Measurements from ENCODE around the gene RAB34. TPM values are rescaled to one million over a fixed set of nuclear protein-coding genes. Genes with fewer than 3 reads are reported as not detected.
A peak's percentile ranks its signal among the peaks of the same experiment; 100 is the strongest.

The RAB34 gene, protein sequence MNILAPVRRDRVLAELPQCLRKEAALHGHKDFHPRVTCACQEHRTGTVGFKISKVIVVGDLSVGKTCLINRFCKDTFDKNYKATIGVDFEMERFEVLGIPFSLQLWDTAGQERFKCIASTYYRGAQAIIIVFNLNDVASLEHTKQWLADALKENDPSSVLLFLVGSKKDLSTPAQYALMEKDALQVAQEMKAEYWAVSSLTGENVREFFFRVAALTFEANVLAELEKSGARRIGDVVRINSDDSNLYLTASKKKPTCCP
- 172 TPM for total RNA-seq

GRCh38 chr17:28717578-28718332 lies at the start of gene RAB34:
TSS of gene RAB34 (minus strand) at chr17:28717868. CDS start at chr17:28717266, 602 bp downstream.
- TF ChIP-seq, protein P1, sequence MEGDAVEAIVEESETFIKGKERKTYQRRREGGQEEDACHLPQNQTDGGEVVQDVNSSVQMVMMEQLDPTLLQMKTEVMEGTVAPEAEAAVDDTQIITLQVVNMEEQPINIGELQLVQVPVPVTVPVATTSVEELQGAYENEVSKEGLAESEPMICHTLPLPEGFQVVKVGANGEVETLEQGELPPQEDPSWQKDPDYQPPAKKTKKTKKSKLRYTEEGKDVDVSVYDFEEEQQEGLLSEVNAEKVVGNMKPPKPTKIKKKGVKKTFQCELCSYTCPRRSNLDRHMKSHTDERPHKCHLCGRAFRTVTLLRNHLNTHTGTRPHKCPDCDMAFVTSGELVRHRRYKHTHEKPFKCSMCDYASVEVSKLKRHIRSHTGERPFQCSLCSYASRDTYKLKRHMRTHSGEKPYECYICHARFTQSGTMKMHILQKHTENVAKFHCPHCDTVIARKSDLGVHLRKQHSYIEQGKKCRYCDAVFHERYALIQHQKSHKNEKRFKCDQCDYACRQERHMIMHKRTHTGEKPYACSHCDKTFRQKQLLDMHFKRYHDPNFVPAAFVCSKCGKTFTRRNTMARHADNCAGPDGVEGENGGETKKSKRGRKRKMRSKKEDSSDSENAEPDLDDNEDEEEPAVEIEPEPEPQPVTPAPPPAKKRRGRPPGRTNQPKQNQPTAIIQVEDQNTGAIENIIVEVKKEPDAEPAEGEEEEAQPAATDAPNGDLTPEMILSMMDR (IDR thresholded peaks at IDR 0.05) = peak in 2 of 3 experiments; percentile 27 to 52
- Histone ChIP-seq H3K4me1 (peaks cover 11 to 40% of the 10 kb centered on the region in 2 donors), H3K9me3 (no peaks in the 10 kb centered on the region), H3K27me3 (no peaks in the 10 kb centered on the region), H3K4me3 (peak within 1 kb of the TSS; percentile 82 to 85), H3K36me3 (peaks cover 17 to 42% of the 10 kb centered on the region in 2 donors), H3K27ac (peak within 1 kb of the TSS; percentile 98)
- intact Hi-C loops (cut with DNase I) = loop anchor here (2.0 to 5.0 kb wide), 3 partner anchors 73 to 310 kb away; partner anchors contain the start of genes BLTP2, PHF12 and SLC46A1
- DNase-seq (ENCODE audit: low spot score in 2 of 2) = peak; percentile 36 to 92

DNA sequence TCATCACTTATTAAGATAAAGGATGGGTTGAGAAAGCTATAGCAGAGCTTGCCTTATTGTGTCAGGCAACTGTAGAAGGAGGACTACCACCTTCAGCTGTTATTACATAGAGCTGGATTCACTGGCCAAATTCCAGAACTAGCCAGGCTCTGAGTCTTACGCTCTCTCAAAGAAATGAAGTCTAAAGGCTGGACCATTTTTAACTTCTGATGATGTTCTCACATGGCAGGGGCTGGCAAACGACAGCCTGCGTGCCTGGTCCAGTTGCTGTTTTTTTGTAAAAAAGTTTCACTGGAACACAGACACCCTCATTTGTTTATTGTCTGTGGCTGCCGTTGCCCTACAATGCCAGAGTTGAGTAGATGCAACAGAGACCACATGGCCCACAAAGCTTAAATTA lies 47.4 kb upstream of the RAB34 start:
- no peaks in the 10 kb centered on the region for H3K9me3 ChIP-seq
- H3K27me3 ChIP-seq = no peaks in the 10 kb centered on the region
- TF ChIP-seq, protein P1 (IDR thresholded peaks at IDR 0.05) = no peak
- intact Hi-C loops (cut with DNase I) = no loop called here
- H3K4me1 ChIP-seq = no peaks in the 10 kb centered on the region
- peaks cover 3 to 21% of the 10 kb centered on the region in 2 donors for H3K36me3 ChIP-seq
- H3K4me3 ChIP-seq = no peak overlapping the region
- H3K27ac ChIP-seq = peak overlapping the region in 1 of 2 donors; percentile 10
- no peak for DNase-seq (ENCODE audit: low spot score in 2 of 2)

DNA sequence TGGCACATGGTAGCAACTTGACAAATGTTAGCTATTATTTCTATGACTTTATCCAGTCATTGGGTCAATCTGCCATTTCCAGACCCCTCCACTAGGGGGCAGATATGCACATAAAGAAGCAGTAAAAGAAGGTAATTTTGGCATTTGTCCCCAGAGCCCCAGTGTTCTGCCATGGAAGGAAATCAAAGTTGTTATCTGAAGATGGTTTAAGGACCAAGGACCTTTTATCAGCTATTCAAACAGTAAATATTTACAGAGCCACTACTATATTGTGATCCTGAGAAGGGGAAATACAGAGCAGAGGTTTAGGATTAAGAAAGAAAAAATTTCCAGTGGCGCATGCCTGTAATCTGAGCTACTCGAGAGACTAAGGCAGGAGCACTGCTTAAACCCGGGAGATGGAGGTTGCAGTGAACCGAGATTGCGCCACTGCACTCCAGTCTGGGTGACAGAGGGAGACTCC lies 46.2 kb upstream of the RAB34 start:
- Histone ChIP-seq H3K27ac (no peak overlapping the region), H3K4me3 (no peak overlapping the region), H3K9me3 (no peaks in the 10 kb centered on the region), H3K4me1 (no peaks in the 10 kb centered on the region), H3K36me3 (peaks cover 11 to 33% of the 10 kb centered on the region in 2 donors), H3K27me3 (no peaks in the 10 kb centered on the region)
- intact Hi-C loops (cut with DNase I) = loop anchor here (1.0 to 5.0 kb wide), 6 partner anchors 37 to 153 kb away; partner anchors contain the start of genes FAM222B, FLOT2, NEK8 and TLCD1
- peak in 1 of 2 donors; percentile 91 for DNase-seq (ENCODE audit: low spot score in 2 of 2)
- TF ChIP-seq, protein P1 (IDR thresholded peaks at IDR 0.05) = peak; percentile 70 to 88 (median 84)

DNA sequence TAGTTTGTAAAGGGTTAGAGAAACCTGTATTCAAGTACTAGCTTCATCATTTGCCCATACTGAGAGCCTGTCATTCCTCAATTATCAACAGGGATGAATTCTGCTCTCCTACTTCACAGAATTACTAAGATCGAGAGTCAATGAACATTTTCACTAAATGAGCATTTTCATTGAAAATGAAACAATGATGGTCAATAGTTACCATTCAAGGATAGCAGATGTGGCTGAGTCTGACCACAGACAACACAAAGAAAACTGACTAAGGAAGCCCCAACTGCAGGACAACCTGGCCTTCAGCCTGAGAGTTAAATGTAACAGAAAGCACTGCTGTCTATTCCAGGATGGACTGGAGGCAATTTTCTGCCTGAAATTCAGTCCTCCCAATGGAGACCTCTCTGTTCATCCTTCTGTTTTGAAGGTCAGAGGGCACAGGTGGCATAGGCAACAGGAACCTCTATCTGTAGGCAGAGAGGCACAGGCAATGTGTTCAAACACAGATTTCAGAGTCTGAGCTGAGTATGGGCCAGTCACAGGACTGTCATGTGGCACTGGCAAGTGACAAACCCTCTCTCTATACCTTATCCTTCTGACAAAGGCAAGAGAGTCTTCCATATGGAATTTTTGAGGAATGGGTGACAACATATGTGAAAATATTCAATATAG lies 45.6 kb upstream of the RAB34 start:
- no peaks in the 10 kb centered on the region for H3K4me1 ChIP-seq
- DNase-seq (ENCODE audit: low spot score in 2 of 2) = no peak
- peaks cover 16 to 39% of the 10 kb centered on the region in 2 donors for H3K36me3 ChIP-seq
- H3K4me3 ChIP-seq = no peak overlapping the region
- H3K27ac ChIP-seq = no peak overlapping the region
- no peaks in the 10 kb centered on the region for H3K27me3 ChIP-seq
- TF ChIP-seq, protein P1 (IDR thresholded peaks at IDR 0.05) = no peak
- no peaks in the 10 kb centered on the region for H3K9me3 ChIP-seq
- intact Hi-C loops (cut with DNase I) = loop anchor here (1.0 to 5.0 kb wide), 6 partner anchors 36 to 154 kb away; partner anchors contain the start of genes FAM222B, FLOT2, NEK8 and TLCD1
